Activated gamma-delta T cell treated with Interleukin-2 at 50 U/mL for 16 hours (primary cell): Measurements from ENCODE around the gene SLC25A27.

Source experiments
- DNase-seq: peaks from one replicate; pipeline ENCODE4 v3.0.0-alpha.2; 2020

The SLC25A27 gene

GRCh38 chr6:46651816-46652215 is 959 bp upstream of the SLC25A27 start:
- no peak for DNase-seq

GRCh38 chr6:46652232-46652602 is 558 bp upstream of the SLC25A27 start:
- no peak for DNase-seq

- DNase-seq = no peak
Observed at GRCh38 chr6:46653439-46654195, 842 bp downstream of the SLC25A27 start.

GRCh38 chr6:46655803-46656202 is 3.0 kb downstream of the SLC25A27 start:
- no peak for DNase-seq

GRCh38 chr6:46657642-46658041 is 4.9 kb downstream of the SLC25A27 start:
- DNase-seq = no peak

- no peak for DNase-seq
Observed at GRCh38 chr6:46661483-46661882, 8.7 kb downstream of the SLC25A27 start.

GRCh38 chr6:46667377-46667776 is 14.6 kb downstream of the SLC25A27 start:
- DNase-seq = no peak

GRCh38 chr6:46674410-46674809 is 21.6 kb downstream of the SLC25A27 start:
- no peak for DNase-seq

- no peak for DNase-seq
Observed at GRCh38 chr6:46676604-46677313, 24.0 kb downstream of the SLC25A27 start.

GRCh38 chr6:46677314-46677654 is 24.5 kb downstream of the SLC25A27 start:
- DNase-seq = no peak

GRCh38 chr6:46684771-46685170 is 32.0 kb downstream of the SLC25A27 start:
- no peak for DNase-seq

GRCh38 chr6:46687619-46688097 is 34.9 kb downstream of the SLC25A27 start, which contains the start of gene TDRD6:
Gene TDRD6 (plus strand): TSS chr6:46687885. CDS start chr6:46688129, 244 bp downstream.
- DNase-seq = no peak

GRCh38 chr6:46688117-46688965 is 35.6 kb downstream of the SLC25A27 start:
- DNase-seq = no peak

- DNase-seq = no peak
Observed at GRCh38 chr6:46688966-46689335, 36.2 kb downstream of the SLC25A27 start.

GRCh38 chr6:46689657-46690056 is 36.9 kb downstream of the SLC25A27 start:
- no peak for DNase-seq

GRCh38 chr6:46690141-46690755 is 37.5 kb downstream of the SLC25A27 start:
- DNase-seq = no peak

- no peak for DNase-seq
Observed at GRCh38 chr6:46690911-46691451, 38.2 kb downstream of the SLC25A27 start.

- no peak for DNase-seq
Observed at GRCh38 chr6:46699970-46700369, 47.2 kb downstream of the SLC25A27 start.

GRCh38 chr6:46704562-46704961 is 51.8 kb downstream of the SLC25A27 start:
- no peak for DNase-seq

GRCh38 chr6:46706464-46706863 is 53.7 kb downstream of the SLC25A27 start:
- no peak for DNase-seq

GRCh38 chr6:46711491-46711890 is 58.7 kb downstream of the SLC25A27 start:
- no peak for DNase-seq

GRCh38 chr6:46715141-46715540 is 62.4 kb downstream of the SLC25A27 start:
- DNase-seq = no peak

- no peak for DNase-seq
Observed at GRCh38 chr6:46719099-46719498, 66.3 kb downstream of the SLC25A27 start.
